Brain microvascular endothelial cell (primary cell): ENCODE results near the gene RETREG3.

Experiments
- DNase-seq: peaks from one replicate; pipeline ENCODE4 v3.0.0-alpha.2; 2020
- H3K27ac ChIP-seq: fragments of 250-450 bp; sonication (Bioruptor Pico); 2 replicates; pipeline ENCODE4 v1.5.1; 2020; ENCODE audit warnings: mild to moderate bottlenecking, moderate library complexity
- H3K27me3 ChIP-seq: fragments of 250-450 bp; sonication (Bioruptor Pico); replicated peaks from 2 replicates; pipeline ENCODE4 v1.5.1; 2020; ENCODE audit warnings: mild to moderate bottlenecking
- H3K36me3 ChIP-seq: fragments of 250-450 bp; sonication (Bioruptor Pico); replicated peaks from 2 replicates; pipeline ENCODE4 v1.5.1; 2020; ENCODE audit warnings: mild to moderate bottlenecking
- H3K4me3 ChIP-seq: 2 replicates; pipeline ENCODE4 v1.5.1; 2011; ENCODE audit warnings: low read depth, mild to moderate bottlenecking, control low read depth, low read length, moderate library complexity
- CTCF ChIP-seq: IDR thresholded peaks from 2 replicates; pipeline ENCODE4 v1.5.1; 2011; ENCODE audit warnings: low read depth, mild to moderate bottlenecking, moderate library complexity, low read length, control low read depth, inconsistent platforms; ENCODE audit errors: missing control alignments
- in situ Hi-C: cut with HindIII; loops from 2 replicates; pipeline ENCODE4 v1.10.0; 2017; ENCODE audit warnings: low sequenced_read_pairs, low pct_ligation_motif_present

RETREG3 gene

GRCh38 chr17:42530952-42531454 is 78.2 kb downstream of the RETREG3 start:
- no peak overlapping the region for H3K4me3 ChIP-seq
- no peak overlapping the region for H3K27ac ChIP-seq
- H3K36me3 ChIP-seq = no peaks in the 10 kb centered on the region
- no peaks in the 10 kb centered on the region for H3K27me3 ChIP-seq
- DNase-seq = no peak
- TF ChIP-seq CTCF = no peak
- in situ Hi-C loops = no loop called here
